Hepatocyte (in vitro differentiated cells): ENCODE measurements around the gene KCNH6. TPM values are rescaled to one million over a fixed set of nuclear protein-coding genes. Genes with fewer than 3 reads are reported as not detected.

Source experiments
- DNase-seq: peaks from one replicate; pipeline ENCODE4 v3.0.0-alpha.2; 2016; ENCODE audit warnings: low spot score
- H2AFZ ChIP-seq: fragments of 200-600 bp; sonication (generic); 2 replicates; pipeline ENCODE4 v1.6.0; 2016; ENCODE audit warnings: antibody characterized with exemption, mild to moderate bottlenecking
- H3K27ac ChIP-seq: fragments of 200-600 bp; sonication (generic); 2 replicates; pipeline ENCODE4 v1.5.1; 2016; ENCODE audit warnings: mild to moderate bottlenecking
- H3K27me3 ChIP-seq: fragments of 200-600 bp; sonication (generic); 2 replicates; pipeline ENCODE4 v1.6.1; 2016
- H3K36me3 ChIP-seq: fragments of 200-600 bp; sonication (generic); replicated peaks from 2 replicates; pipeline ENCODE4 v1.5.1; 2016; ENCODE audit warnings: low read depth; ENCODE audit not compliant: insufficient read depth
- H3K4me1 ChIP-seq: fragments of 200-600 bp; sonication (generic); 2 replicates; pipeline ENCODE4 v1.5.1; 2016; ENCODE audit warnings: mild to moderate bottlenecking, moderate library complexity; ENCODE audit not compliant: insufficient read depth
- H3K4me2 ChIP-seq: fragments of 200-600 bp; sonication (generic); 2 replicates; pipeline ENCODE4 v1.6.0; 2016
- H3K4me3 ChIP-seq: fragments of 200-600 bp; sonication (generic); 2 replicates; pipeline ENCODE4 v1.5.1; 2016; ENCODE audit warnings: mild to moderate bottlenecking
- H3K79me2 ChIP-seq: fragments of 200-600 bp; sonication (generic); 2 replicates; pipeline ENCODE4 v1.6.0; 2017; ENCODE audit warnings: mild to moderate bottlenecking
- H3K9me2 ChIP-seq: fragments of 200-600 bp; sonication (generic); replicated peaks from 2 replicates; pipeline ENCODE4 v1.6.0; 2017; ENCODE audit warnings: mild to moderate bottlenecking; ENCODE audit not compliant: insufficient read depth
- H3K9me3 ChIP-seq: fragments of 200-600 bp; sonication (generic); 2 replicates; pipeline ENCODE4 v1.5.1; 2016; ENCODE audit warnings: low read depth, mild to moderate bottlenecking
- H4K20me1 ChIP-seq: fragments of 200-600 bp; sonication (generic); 2 replicates; pipeline ENCODE4 v1.6.0; 2016; ENCODE audit warnings: mild to moderate bottlenecking; ENCODE audit not compliant: insufficient read depth, poor library complexity, severe bottlenecking
- EZH2 ChIP-seq: fragments of 200-600 bp; sonication (generic); IDR thresholded peaks from 2 replicates; pipeline ENCODE4 v1.6.1; 2016; ENCODE audit warnings: antibody characterized with exemption, mild to moderate bottlenecking, borderline replicate concordance
- EZH2phosphoT487 ChIP-seq: fragments of 200-600 bp; sonication (generic); IDR thresholded peaks from one replicate; pipeline ENCODE4 v1.6.1; 2018; ENCODE audit warnings: antibody characterized with exemption, mild to moderate bottlenecking, low read depth, moderate library complexity; ENCODE audit not compliant: unreplicated experiment, severe bottlenecking
- WGBS: methylation state at CpG from one replicate; pipeline ENCODE4 v1.1.6; 2016; ENCODE audit warnings: low lambda C conversion rate; ENCODE audit errors: missing lambda C conversion rate; 5-methylcytosine and 5-hydroxymethylcytosine counted together
- polyA plus RNA-seq: library from polyadenylated mRNA; unstranded; fragments of >200 nt; fragmentation: Nextera tagmentation; extraction: Ambion mirVana; gene quantifications from 2 replicates; pipeline ENCODE4 v1.2.1, GENCODE V29; 2016
- total RNA-seq: library from RNA; depleted of rRNA; stranded (reverse); fragments of >200 nt; gene quantifications from 2 replicates; pipeline ENCODE4 v1.2.3, GENCODE V29; 2014
- TF ChIP-seq, protein P1 (sequence below): fragments of 200-600 bp; sonication (generic); IDR thresholded peaks from 2 replicates; pipeline ENCODE4 v1.5.1; 2016; ENCODE audit warnings: antibody characterized with exemption, mild to moderate bottlenecking; ENCODE audit not compliant: poor library complexity

KCNH6 gene
- total and polyA plus RNA-seq, 2 experiments from 2014 or later = 0.33 TPM; not detected in 1

DNA sequence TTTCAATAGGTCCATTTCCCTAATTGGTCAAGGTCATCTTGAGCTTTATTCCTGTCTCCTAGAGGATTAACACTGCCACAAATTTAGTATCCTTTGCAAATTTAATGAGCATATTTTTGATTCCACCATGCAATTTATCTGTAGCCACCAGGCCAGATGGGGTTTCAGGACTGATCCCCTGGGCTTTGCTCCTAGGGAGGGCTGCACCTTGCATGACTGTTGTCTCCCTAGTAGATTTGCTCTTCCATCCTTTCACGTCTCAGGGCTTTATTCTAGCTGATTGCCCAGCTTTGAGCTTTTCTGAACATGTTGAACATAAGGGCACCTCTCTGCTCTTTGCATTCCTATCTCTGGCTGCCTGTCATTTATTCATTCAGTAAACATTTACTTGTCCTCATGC lies 7.7 kb upstream of the KCNH6 start:
- Histone ChIP-seq H3K4me2 (no peak overlapping the region), H3K27me3 (peaks cover 5% of the 10 kb centered on the region), H3K36me3 (no peaks in the 10 kb centered on the region), H3K9me2 (no peaks in the 10 kb centered on the region), H3K79me2 (no peaks in the 10 kb centered on the region), H3K9me3 (no peaks in the 10 kb centered on the region), H3K4me1 (no peaks in the 10 kb centered on the region), H2AFZ (no peak overlapping the region), H3K4me3 (no peak overlapping the region), H3K27ac (no peak overlapping the region), H4K20me1 (no peaks in the 10 kb centered on the region)
- 52% methylated on average over 1 of the region's 1 CpG for WGBS
- no peak for DNase-seq
- no peak for TF ChIP-seq EZH2phosphoT487
- TF ChIP-seq EZH2 = no peak
- TF ChIP-seq, protein P1, sequence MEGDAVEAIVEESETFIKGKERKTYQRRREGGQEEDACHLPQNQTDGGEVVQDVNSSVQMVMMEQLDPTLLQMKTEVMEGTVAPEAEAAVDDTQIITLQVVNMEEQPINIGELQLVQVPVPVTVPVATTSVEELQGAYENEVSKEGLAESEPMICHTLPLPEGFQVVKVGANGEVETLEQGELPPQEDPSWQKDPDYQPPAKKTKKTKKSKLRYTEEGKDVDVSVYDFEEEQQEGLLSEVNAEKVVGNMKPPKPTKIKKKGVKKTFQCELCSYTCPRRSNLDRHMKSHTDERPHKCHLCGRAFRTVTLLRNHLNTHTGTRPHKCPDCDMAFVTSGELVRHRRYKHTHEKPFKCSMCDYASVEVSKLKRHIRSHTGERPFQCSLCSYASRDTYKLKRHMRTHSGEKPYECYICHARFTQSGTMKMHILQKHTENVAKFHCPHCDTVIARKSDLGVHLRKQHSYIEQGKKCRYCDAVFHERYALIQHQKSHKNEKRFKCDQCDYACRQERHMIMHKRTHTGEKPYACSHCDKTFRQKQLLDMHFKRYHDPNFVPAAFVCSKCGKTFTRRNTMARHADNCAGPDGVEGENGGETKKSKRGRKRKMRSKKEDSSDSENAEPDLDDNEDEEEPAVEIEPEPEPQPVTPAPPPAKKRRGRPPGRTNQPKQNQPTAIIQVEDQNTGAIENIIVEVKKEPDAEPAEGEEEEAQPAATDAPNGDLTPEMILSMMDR = no peak

DNA sequence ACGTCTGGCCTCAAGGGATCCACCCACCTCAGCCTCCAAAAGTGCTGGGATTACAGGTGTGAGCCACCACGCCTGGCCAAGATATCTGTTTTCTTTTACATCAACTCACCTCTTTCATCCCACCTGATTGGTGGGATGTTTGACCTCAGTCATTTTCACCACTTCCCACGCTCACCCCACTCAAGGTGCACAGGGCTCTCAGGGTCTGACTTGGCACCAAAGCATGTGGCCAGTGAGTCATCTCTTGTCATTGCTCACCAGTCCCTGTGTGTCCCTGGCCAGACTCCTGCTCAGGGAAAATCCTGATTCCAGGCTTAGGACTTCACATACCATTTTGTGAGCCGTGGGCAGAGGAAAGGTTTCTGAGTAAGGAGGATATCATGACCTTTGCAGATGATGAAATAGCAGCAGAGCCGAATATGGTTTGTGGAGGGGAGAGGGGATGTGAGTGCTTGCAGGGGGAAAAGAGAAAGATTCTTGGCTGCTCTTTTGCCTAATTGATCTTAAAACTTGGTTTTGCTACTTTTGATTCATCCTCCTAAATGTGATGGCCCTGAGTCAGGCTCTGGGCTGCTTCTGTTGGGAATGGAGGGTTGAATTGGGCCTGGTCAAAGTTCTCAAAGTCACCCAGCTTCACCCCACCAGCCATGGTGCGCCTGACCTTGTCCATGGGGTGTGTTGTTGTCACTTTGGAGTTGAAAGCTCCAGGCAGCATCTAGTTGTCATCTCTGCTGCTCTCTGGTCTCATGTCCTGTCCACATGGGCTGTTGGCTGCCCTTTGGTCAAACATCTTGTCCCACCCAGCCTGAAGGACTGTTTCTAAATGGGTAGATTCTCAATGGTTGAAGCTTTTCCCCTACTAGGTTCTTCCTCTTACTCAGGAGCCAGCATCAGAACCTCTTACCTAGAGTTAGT lies 6.0 kb upstream of the KCNH6 start:
- H3K27me3 ChIP-seq = peaks cover 5% of the 10 kb centered on the region
- H3K27ac ChIP-seq = no peak overlapping the region
- 67% methylated on average over 6 of the region's 6 CpGs for WGBS
- H4K20me1 ChIP-seq = no peaks in the 10 kb centered on the region
- no peaks in the 10 kb centered on the region for H3K9me3 ChIP-seq
- H3K9me2 ChIP-seq = no peaks in the 10 kb centered on the region
- no peak overlapping the region for H3K4me2 ChIP-seq
- no peaks in the 10 kb centered on the region for H3K36me3 ChIP-seq
- no peak for DNase-seq
- TF ChIP-seq EZH2phosphoT487 (no peak), EZH2 (no peak)
- TF ChIP-seq, protein P1 = no peak
- H3K4me1 ChIP-seq = no peaks in the 10 kb centered on the region
- H3K79me2 ChIP-seq = no peaks in the 10 kb centered on the region
- no peak overlapping the region for H2AFZ ChIP-seq
- no peak overlapping the region for H3K4me3 ChIP-seq

DNA sequence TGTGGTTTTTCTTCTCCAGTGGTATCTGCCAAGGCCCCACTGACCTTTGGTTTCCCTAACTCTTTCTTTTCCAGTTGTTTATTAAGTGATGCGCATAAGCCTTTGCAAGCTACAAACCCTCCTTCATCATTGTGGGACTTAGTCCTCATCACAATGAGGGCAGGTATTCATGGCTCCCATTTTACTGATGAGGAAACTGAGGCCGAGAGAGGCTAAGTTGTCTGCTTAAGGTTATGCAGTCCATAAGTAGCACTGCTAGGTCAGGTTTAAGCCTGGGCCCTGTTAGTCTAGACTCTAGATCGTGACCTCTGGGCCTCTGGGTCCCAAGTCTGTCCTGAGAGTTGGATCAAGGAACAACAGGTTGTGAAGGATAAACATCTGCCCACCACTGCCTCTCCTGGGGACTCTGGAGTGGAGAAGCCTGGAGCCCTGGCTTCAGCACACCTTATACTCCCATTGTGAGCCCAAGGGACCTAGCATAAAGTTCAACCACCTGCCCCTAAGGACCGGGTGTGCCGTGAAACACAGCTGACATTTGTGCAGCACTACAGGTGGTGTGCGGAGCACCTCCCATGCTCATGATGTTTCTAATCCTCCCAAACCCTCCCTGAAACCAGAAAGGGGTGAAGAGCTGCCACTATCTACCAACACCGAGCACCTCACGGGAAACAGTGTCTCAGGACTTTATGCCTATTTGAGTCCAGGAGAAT lies 5.2 kb upstream of the KCNH6 start:
- Histone ChIP-seq H2AFZ (no peak overlapping the region), H3K79me2 (no peaks in the 10 kb centered on the region), H3K4me2 (no peak overlapping the region), H3K36me3 (no peaks in the 10 kb centered on the region), H3K27ac (no peak overlapping the region), H4K20me1 (no peaks in the 10 kb centered on the region), H3K4me1 (peaks cover 3% of the 10 kb centered on the region), H3K9me2 (no peaks in the 10 kb centered on the region), H3K27me3 (peaks cover 5% of the 10 kb centered on the region), H3K4me3 (no peak overlapping the region), H3K9me3 (no peaks in the 10 kb centered on the region)
- DNase-seq = no peak
- TF ChIP-seq, protein P1 = no peak
- 76% methylated on average over 8 of the region's 8 CpGs for WGBS
